H1 (cell line): ENCODE data around the gene ASPG. TPM values are rescaled to one million over a fixed set of nuclear protein-coding genes. Genes with fewer than 3 reads are reported as not detected.

Experiments
- CTCF ChIA-PET: fragments of 300-600 bp; sonication (Branson Sonifier 250); formaldehyde crosslinking; loops from one replicate; lab custom pipeline; 2021; ENCODE audit not compliant: partially characterized antibody; lab: Charles Lee
- POLR2A ChIA-PET: fragments of 300-600 bp; sonication (Branson Sonifier 250); formaldehyde crosslinking; loops from one replicate; lab custom pipeline; 2021; ENCODE audit warnings: inconsistent platforms; ENCODE audit not compliant: partially characterized antibody; lab: Charles Lee
- DNase-seq, 2 experiments: peaks; one replicate each; pipeline versions ENCODE4 v3.0.0 to v3.0.0-alpha.2; 2010 to 2022; ENCODE audit warnings: low spot score in 2 of 2, low read depth in 1 of 2, mixed read lengths in 1 of 2
- FAIRE-seq: peaks from 2 replicates; lab custom pipeline; 2011; peaks lifted over from hg19 to GRCh38; lab: Jason Lieb, UNC
- H2AFZ ChIP-seq: 2 replicates; pipeline ENCODE4 v1.8.1; 2012; ENCODE audit warnings: low read length, inconsistent platforms
- H2AK5ac ChIP-seq: 2 replicates; pipeline ENCODE4 v1.6.1; 2013; ENCODE audit warnings: low read depth, low read length
- H2BK120ac ChIP-seq: replicated peaks from 2 replicates; pipeline ENCODE3; 2013; ENCODE audit warnings: low read depth, low read length, inconsistent platforms
- H2BK12ac ChIP-seq: 2 replicates; pipeline ENCODE4 v1.6.1; 2013; ENCODE audit warnings: low read depth, low read length
- H2BK15ac ChIP-seq: 2 replicates; pipeline ENCODE4 v1.6.1; 2013; ENCODE audit warnings: low read length
- H2BK20ac ChIP-seq: 2 replicates; pipeline ENCODE4 v1.6.1; 2013; ENCODE audit warnings: low read length
- H2BK5ac ChIP-seq: 2 replicates; pipeline ENCODE4 v1.6.1; 2013; ENCODE audit warnings: low read depth, low read length
- H3K14ac ChIP-seq: 2 replicates; pipeline ENCODE4 v1.6.1; 2013; ENCODE audit warnings: inconsistent platforms; ENCODE audit not compliant: insufficient read length
- H3K18ac ChIP-seq: 2 replicates; pipeline ENCODE4 v1.6.1; 2013; ENCODE audit warnings: low read length; ENCODE audit errors: extremely low read depth
- H3K23ac ChIP-seq: 2 replicates; pipeline ENCODE4 v1.6.1; 2013; ENCODE audit warnings: inconsistent platforms; ENCODE audit not compliant: insufficient read length
- H3K23me2 ChIP-seq: 2 replicates; pipeline ENCODE4 v1.6.1; 2013; ENCODE audit warnings: low read depth, low read length
- H3K27ac ChIP-seq: 2 replicates; pipeline ENCODE4 v1.6.1; 2011; ENCODE audit warnings: low read depth, low read length, inconsistent platforms
- H3K27me3 ChIP-seq, 4 experiments: replicated peaks in 1 of 4; 1 replicate in 1 of 4; 2 replicates in 3 of 4; pipeline versions ENCODE4 v1.6.1 to v1.8.1; 2011 to 2013; ENCODE audit warnings: low read length in 3 of 4, mild to moderate bottlenecking in 3 of 4, inconsistent platforms in 2 of 4, mixed read lengths in 2 of 4, moderate library complexity in 1 of 4; ENCODE audit not compliant: control insufficient read depth in 3 of 4, insufficient read depth in 3 of 4; ENCODE audit errors: extremely low read depth in 1 of 4
- H3K36me3 ChIP-seq, 4 experiments: 2 replicates each; pipeline versions ENCODE4 v1.6.1 to v1.8.1; 2011 to 2013; ENCODE audit warnings: mild to moderate bottlenecking in 4 of 4, low read length in 3 of 4, moderate library complexity in 2 of 4, control low read depth in 1 of 4, inconsistent platforms in 1 of 4; ENCODE audit not compliant: insufficient read depth in 4 of 4, control insufficient read depth in 2 of 4
- H3K4ac ChIP-seq: replicated peaks from 2 replicates; pipeline ENCODE3; 2013; ENCODE audit warnings: low read length, low read depth, mixed read lengths, inconsistent platforms; ENCODE audit not compliant: insufficient read length
- H3K4me1 ChIP-seq, 4 experiments: replicated peaks in 1 of 4; 1 replicate in 1 of 4; 2 replicates in 3 of 4; pipeline versions ENCODE4 v1.6.1 to v1.8.1; 2011 to 2013; ENCODE audit warnings: low read length in 3 of 4, inconsistent platforms in 2 of 4, mixed read lengths in 1 of 4; ENCODE audit not compliant: insufficient read depth in 4 of 4, control insufficient read depth in 3 of 4
- H3K4me2 ChIP-seq, 2 experiments: 2 replicates each; pipeline versions ENCODE4 v1.6.1 to v1.8.1; 2011 to 2013; ENCODE audit warnings: low read depth in 2 of 2, low read length in 2 of 2, control low read depth in 1 of 2, inconsistent platforms in 1 of 2, mild to moderate bottlenecking in 1 of 2; ENCODE audit not compliant: insufficient read depth in 1 of 2
- H3K4me3 ChIP-seq, 4 experiments: fragments of 200-600, 300-600 bp in 1 of 4; sonication (generic), shearing (Covaris generic), sonication (Bioruptor Twin) in 1 of 4; 2 replicates each; pipeline versions ENCODE4 v1.5.1 to v1.8.1; 2011 to 2016; ENCODE audit warnings: low read length in 4 of 4, low read depth in 3 of 4, control low read depth in 2 of 4, inconsistent platforms in 2 of 4, mild to moderate bottlenecking in 2 of 4, mixed read lengths in 1 of 4, moderate library complexity in 1 of 4; ENCODE audit not compliant: insufficient read depth in 2 of 4; ENCODE audit errors: extremely low read depth in 1 of 4
- H3K56ac ChIP-seq: replicated peaks from 2 replicates; pipeline ENCODE3; 2013; ENCODE audit warnings: low read depth, mild to moderate bottlenecking, mixed read lengths, low read length, inconsistent platforms; ENCODE audit not compliant: insufficient read length
- H3K79me1 ChIP-seq: 2 replicates; pipeline ENCODE4 v1.6.1; 2013; ENCODE audit warnings: low read depth, low read length, control low read depth
- H3K79me2 ChIP-seq, 2 experiments: 2 replicates each; pipeline versions ENCODE4 v1.6.1 to v1.8.1; 2012 to 2013; ENCODE audit warnings: low read length in 2 of 2, mild to moderate bottlenecking in 2 of 2, inconsistent platforms in 1 of 2; ENCODE audit not compliant: insufficient read depth in 2 of 2, control insufficient read depth in 1 of 2
- H3K9ac ChIP-seq, 4 experiments: replicated peaks in 1 of 4; 1 replicate in 1 of 4; 2 replicates in 3 of 4; pipeline versions ENCODE4 v1.6.1 to v1.8.1; 2011 to 2013; ENCODE audit warnings: low read depth in 3 of 4, low read length in 3 of 4, control low read depth in 2 of 4, mild to moderate bottlenecking in 2 of 4, moderate library complexity in 2 of 4, inconsistent platforms in 1 of 4; ENCODE audit errors: extremely low read depth in 1 of 4
- H3K9me3 ChIP-seq, 2 experiments: 2 replicates each; pipeline versions ENCODE4 v1.6.1 to v1.8.1; 2012 to 2013; ENCODE audit warnings: mild to moderate bottlenecking in 2 of 2, moderate library complexity in 2 of 2, control low read depth in 1 of 2, inconsistent platforms in 1 of 2, low read depth in 1 of 2, low read length in 1 of 2, mixed read lengths in 1 of 2; ENCODE audit not compliant: insufficient read depth in 2 of 2
- H4K20me1 ChIP-seq, 2 experiments: replicated peaks in 1 of 2; 2 replicates each; pipeline versions ENCODE3 to v1.8.1; 2011 to 2013; ENCODE audit warnings: inconsistent platforms in 2 of 2, low read length in 2 of 2, mild to moderate bottlenecking in 1 of 2; ENCODE audit not compliant: insufficient read depth in 2 of 2, control insufficient read depth in 1 of 2
- H4K5ac ChIP-seq: 2 replicates; pipeline ENCODE4 v1.6.1; 2013; ENCODE audit warnings: low read length, low read depth, mixed read lengths, inconsistent platforms; ENCODE audit not compliant: insufficient read length
- H4K8ac ChIP-seq: 2 replicates; pipeline ENCODE4 v1.8.0; 2013; ENCODE audit warnings: mild to moderate bottlenecking, moderate library complexity, low read length, inconsistent platforms; ENCODE audit not compliant: insufficient read depth; ENCODE audit errors: extremely low read depth
- H4K91ac ChIP-seq: replicated peaks from 2 replicates; pipeline ENCODE3; 2013; ENCODE audit warnings: low read length, mixed read lengths, inconsistent platforms; ENCODE audit not compliant: insufficient read length
- BRCA1 ChIP-seq: IDR thresholded peaks from 2 replicates; pipeline ENCODE4 v1.6.1; 2012; ENCODE audit warnings: low read depth, low read length, improper control_type of control experiment
- CREB1 ChIP-seq: IDR thresholded peaks from 2 replicates; pipeline ENCODE4 v1.6.1; 2012; ENCODE audit warnings: inconsistent platforms
- JUND ChIP-seq: IDR thresholded peaks from 2 replicates; pipeline ENCODE4 v1.6.1; 2011; ENCODE audit warnings: mild to moderate bottlenecking, improper control_type of control experiment, low read length
- POU5F1 ChIP-seq: IDR thresholded peaks from 2 replicates; pipeline ENCODE4 v1.6.1; 2011; ENCODE audit warnings: low read depth, mild to moderate bottlenecking, low read length, moderate library complexity
- SIN3A ChIP-seq, 2 experiments: IDR thresholded peaks in 1 of 2; conservative IDR thresholded peaks in 1 of 2; 2 replicates each; pipeline ENCODE4 v1.6.1; 2011 to 2012; ENCODE audit warnings: low read length in 2 of 2, improper control_type of control experiment in 1 of 2, low read depth in 1 of 2, mild to moderate bottlenecking in 1 of 2
- SIRT6 ChIP-seq: IDR thresholded peaks from one replicate; pipeline ENCODE4 v1.7.1; 2012; ENCODE audit warnings: low read length, inconsistent platforms
- TAF1 ChIP-seq: IDR thresholded peaks from 2 replicates; pipeline ENCODE4 v1.6.1; 2011; ENCODE audit warnings: mild to moderate bottlenecking, low read depth, low read length
- TEAD4 ChIP-seq: IDR thresholded peaks from 2 replicates; pipeline ENCODE4 v1.6.1; 2012; ENCODE audit warnings: low read depth, low read length, inconsistent platforms, mixed read lengths
- WGBS, 2 experiments: shearing (Covaris generic) in 1 of 2; methylation state at CpG; one replicate each; pipeline versions ENCODE4 v1.1.6 to v1.1.7; 2013 to 2015; ENCODE audit warnings: low lambda C conversion rate in 2 of 2, mixed read lengths in 2 of 2, inconsistent platforms in 1 of 2, low coverage in 1 of 2, missing lambda C conversion rate in 1 of 2; ENCODE audit not compliant: insufficient replicate concordance in 2 of 2, insufficient coverage in 1 of 2, insufficient read length in 1 of 2; ENCODE audit errors: extremely low coverage in 1 of 2, missing lambda C conversion rate in 1 of 2; 5-methylcytosine and 5-hydroxymethylcytosine counted together
- polyA plus RNA-seq, 7 experiments: library from polyadenylated mRNA; depleted of rRNA in 3 of 7; stranded (reverse) in 5 of 7; unstranded in 2 of 7; fragments of >200 nt in 5 of 7; fragments of 200-250 nt in 2 of 7; gene quantifications; 1 replicate in 5 of 7; 2 replicates in 1 of 7; 4 replicates in 1 of 7; pipeline versions ENCODE4 v1.2.1 to v1.2.3, GENCODE V29; 2011 to 2013; ENCODE audit warnings: missing spikeins in 2 of 7, mixed read lengths in 2 of 7
- total RNA-seq: library from RNA; stranded (reverse); fragmentation: NEBNext Ultra II Directional; extraction: Animal tissue kit (Norgen Biotek cat#: 25700); gene quantifications from 2 replicates; pipeline ENCODE4 v1.2.1, GENCODE V29; 2021
- TF ChIP-seq, protein P1 (sequence below): IDR thresholded peaks from 2 replicates; pipeline ENCODE4 v1.6.1; 2011; ENCODE audit warnings: low read depth, mild to moderate bottlenecking, low read length; ENCODE audit not compliant: insufficient read depth

The ASPG gene
- total and polyA plus RNA-seq, 2 of the 8 experiments (the other 6 are each of a cell fraction or from before 2014, with no cell fraction given) = 0.34 to 0.59 TPM

DNA sequence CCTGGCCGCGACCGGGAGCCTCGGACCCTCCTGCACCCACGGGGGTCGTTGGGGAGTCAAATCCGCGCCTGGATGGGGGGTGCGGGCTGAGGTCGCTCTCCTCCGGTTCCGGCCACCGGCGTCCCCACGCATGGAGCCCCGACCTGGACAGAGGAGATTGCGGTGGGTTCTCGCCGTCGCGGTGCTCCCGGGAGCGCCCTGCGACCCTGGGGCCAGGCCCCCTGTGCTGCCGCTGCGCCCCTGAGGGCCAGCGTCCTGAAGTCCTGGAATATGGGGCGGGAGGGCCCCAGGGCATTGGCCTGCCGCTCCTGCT is 345 bp downstream of the ASPG start:
- CTCF ChIA-PET = interaction anchor here (1.6 kb wide), 1 partner anchor 10 kb away, joined by 9 read pairs; no protein-coding TSS in a partner anchor
- H3K4me2 ChIP-seq = peak overlapping the region; percentile 19 to 53
- no peak overlapping the region; the same call in 1 of the 2 replicates for H2AFZ ChIP-seq

More for the DNA sequence above, 345 bp downstream of the ASPG start:
- no peak overlapping the region for H3K56ac ChIP-seq
- no peak for TF ChIP-seq TEAD4
- no peak for TF ChIP-seq BRCA1
- no peak for TF ChIP-seq SIN3A (conservative IDR thresholded peaks at IDR 0.05 in 1 of 2, IDR thresholded peaks at IDR 0.05 in 1 of 2; ENCODE audit: low read depth in 1 of 2, low read length in 2 of 2)
- no peak for TF ChIP-seq JUND
- TF ChIP-seq CREB1 = no peak
- TF ChIP-seq SIRT6 = no peak
- TF ChIP-seq TAF1 = no peak
- TF ChIP-seq POU5F1 = no peak
- TF ChIP-seq, protein P1, sequence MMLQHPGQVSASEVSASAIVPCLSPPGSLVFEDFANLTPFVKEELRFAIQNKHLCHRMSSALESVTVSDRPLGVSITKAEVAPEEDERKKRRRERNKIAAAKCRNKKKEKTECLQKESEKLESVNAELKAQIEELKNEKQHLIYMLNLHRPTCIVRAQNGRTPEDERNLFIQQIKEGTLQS = no peak
- TF ChIP-seq, all 59 proteins: peak for 0
- Histone ChIP-seq H3K79me1 (no peaks in the 10 kb centered on the region), H3K27ac (no peak overlapping the region), H3K23me2 (no peaks in the 10 kb centered on the region), H3K14ac (no peak overlapping the region), H3K79me2 (no peaks in the 10 kb centered on the region), H2BK5ac (no peak overlapping the region), H2AK5ac (no peak overlapping the region), H4K20me1 (peaks cover 0 to 1% of the 10 kb centered on the region in 2 experiments), H3K27me3 (peaks cover 0 to 2% (median 0%) of the 10 kb centered on the region in 4 experiments; a peak in 1 of 7 replicates), H2BK120ac (no peak overlapping the region), H3K4ac (no peak overlapping the region), H2BK12ac (no peak overlapping the region), H4K8ac (no peak overlapping the region), H4K5ac (no peak overlapping the region), H3K9me3 (no peaks in the 10 kb centered on the region; a peak in 1 of 4 replicates), H3K4me1 (peaks cover 0 to 3% (median 0%) of the 10 kb centered on the region in 4 experiments; a peak in 2 of 7 replicates), H3K18ac (no peak overlapping the region), H2BK20ac (no peak overlapping the region), H2BK15ac (no peak overlapping the region), H3K36me3 (no peaks in the 10 kb centered on the region), H3K4me3 (peak overlapping the region; percentile 17 to 56 (median 31); a peak in 6 of 8 replicates), H3K9ac (no peak overlapping the region), H3K23ac (no peak overlapping the region), H4K91ac (no peak overlapping the region)
- no peak for DNase-seq
- 73% methylated on average over 6 of the region's 29 CpGs; no CpG with 5 or more reads in 1 of the 2 experiments for WGBS, 2 experiments
- POLR2A ChIA-PET = no interaction called here
- FAIRE-seq = no peak
